ENCODE results near the gene MAG.

The MAG gene, protein sequence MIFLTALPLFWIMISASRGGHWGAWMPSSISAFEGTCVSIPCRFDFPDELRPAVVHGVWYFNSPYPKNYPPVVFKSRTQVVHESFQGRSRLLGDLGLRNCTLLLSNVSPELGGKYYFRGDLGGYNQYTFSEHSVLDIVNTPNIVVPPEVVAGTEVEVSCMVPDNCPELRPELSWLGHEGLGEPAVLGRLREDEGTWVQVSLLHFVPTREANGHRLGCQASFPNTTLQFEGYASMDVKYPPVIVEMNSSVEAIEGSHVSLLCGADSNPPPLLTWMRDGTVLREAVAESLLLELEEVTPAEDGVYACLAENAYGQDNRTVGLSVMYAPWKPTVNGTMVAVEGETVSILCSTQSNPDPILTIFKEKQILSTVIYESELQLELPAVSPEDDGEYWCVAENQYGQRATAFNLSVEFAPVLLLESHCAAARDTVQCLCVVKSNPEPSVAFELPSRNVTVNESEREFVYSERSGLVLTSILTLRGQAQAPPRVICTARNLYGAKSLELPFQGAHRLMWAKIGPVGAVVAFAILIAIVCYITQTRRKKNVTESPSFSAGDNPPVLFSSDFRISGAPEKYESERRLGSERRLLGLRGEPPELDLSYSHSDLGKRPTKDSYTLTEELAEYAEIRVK

GRCh38 chr19:35291916-35292315 lies at the start of gene MAG:
Gene MAG (plus strand): TSS chr19:35292161. CDS start chr19:35295409, 3,248 bp downstream.
- DNase-seq: no peak

- no peak for DNase-seq
Observed at GRCh38 chr19:35246466-35247092, 45.4 kb upstream of the MAG start.

GRCh38 chr19:35247526-35248309 lies 44.2 kb upstream of the MAG start:
- peak; percentile 31 for DNase-seq

GRCh38 chr19:35248310-35249145 lies 43.4 kb upstream of the MAG start, which contains the start of gene LSR:
Gene LSR (plus strand): TSS chr19:35249002. CDS start chr19:35249023, 21 bp downstream.
- peak; percentile 27 for DNase-seq

DNA sequence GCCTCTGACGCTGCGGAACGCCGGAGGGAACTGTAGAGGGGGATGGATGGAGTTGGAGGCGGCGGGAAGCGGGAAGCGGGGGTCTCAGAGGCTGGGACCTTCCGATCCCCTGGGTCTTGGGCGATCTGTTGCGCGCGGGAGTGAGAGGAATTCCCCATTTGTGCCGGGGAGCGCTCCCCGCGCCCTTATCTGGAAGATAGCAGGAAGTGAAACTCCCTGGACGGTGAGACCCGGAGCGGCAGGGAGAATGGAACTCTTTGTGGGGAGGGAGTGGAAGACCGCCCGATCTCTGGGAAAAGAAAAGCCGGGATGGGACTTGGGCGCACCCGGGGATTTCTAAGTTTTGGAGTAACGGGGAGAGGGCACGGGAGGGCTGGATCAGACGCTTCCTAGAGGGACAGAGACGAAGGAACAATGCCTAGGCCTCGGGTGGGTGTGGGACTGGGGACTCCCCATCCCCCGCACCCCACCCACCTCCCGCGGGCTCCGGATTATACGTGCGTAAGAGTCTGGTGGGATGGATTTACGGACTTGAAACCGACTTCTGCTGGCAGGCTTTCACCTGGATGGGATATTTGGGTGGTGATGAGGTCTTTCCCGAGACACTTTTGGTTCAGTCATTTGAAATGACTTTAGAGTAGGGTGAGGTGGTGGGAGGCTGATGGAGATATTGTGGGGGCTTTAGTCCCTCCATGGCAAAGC lies 42.7 kb upstream of the MAG start:
- no peak for DNase-seq

DNA sequence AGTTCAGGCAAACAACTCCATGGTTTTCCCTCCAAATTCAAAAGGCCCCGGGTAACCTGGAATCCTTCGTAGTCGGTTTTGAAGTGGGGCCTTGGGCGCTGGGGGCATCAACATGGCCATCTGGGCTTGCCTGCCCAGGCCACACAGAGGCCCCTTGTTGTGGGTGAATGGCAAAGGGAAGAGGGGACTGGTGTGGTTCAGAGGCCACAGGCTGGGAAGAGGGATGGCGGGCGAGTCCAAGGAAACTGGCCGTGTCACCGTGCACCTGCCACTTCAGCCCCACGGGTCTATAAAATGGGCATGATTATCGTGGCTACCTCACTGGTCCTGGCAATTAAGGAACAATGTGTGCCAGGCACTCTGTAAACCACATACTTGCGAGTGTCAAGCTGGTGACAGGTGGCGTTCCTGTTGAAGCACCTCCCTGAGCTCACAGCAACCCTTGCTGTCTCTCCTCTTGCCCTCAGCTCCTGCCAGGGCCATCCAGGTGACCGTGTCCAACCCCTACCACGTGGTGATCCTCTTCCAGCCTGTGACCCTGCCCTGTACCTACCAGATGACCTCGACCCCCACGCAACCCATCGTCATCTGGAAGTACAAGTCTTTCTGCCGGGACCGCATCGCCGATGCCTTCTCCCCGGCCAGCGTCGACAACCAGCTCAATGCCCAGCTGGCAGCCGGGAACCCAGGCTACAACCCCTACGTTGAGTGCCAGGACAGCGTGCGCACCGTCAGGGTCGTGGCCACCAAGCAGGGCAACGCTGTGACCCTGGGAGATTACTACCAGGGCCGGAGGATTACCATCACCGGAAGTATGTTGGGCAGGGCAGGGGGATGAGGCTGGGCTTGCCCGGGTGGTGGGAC lies 41.9 kb upstream of the MAG start:
- DNase-seq: no peak

DNA sequence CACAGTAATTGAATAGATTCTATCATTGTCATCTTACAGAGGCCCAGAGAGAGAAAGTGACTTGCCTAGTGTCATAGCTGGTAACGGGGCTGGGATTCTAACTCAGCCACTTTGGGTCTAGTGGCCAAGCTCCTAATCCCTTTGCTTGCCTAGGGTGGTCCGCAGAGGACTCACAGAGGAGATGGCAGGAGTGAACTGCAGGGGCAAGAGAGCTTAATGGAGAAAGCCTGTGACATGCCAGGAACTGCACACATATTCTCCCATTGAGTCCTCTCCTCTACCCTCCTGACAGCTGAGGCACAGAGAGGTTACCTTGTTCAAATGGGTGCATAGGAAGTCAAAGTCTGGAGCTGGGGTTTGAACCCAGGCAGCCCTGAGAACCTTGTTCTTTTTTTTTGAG lies 40.5 kb upstream of the MAG start:
- DNase-seq: no peak

- DNase-seq: no peak
Observed at GRCh38 chr19:35253316-35254286, 38.4 kb upstream of the MAG start.

- DNase-seq: no peak
Observed at GRCh38 chr19:35254341-35255297, 37.3 kb upstream of the MAG start.

- no peak for DNase-seq
Observed at GRCh38 chr19:35256566-35256965, 35.4 kb upstream of the MAG start.

DNA sequence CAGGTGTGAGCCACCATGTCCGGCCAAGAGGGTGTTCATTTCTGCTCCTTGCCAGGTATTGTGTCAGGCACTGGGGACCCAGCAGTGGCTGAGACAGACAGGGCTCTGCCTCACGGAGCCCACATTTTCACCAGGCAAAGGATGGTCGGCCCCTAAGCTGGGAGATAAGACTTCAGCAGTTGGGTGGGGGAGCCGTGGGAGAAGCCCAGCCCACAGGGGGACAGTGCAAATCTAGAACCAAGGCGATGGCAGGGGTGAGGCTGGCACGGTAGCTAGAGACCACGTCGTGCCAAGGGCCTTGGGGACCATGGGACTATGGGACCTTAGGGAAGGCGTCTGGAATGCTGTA lies 34.9 kb upstream of the MAG start:
- no peak for DNase-seq

DNA sequence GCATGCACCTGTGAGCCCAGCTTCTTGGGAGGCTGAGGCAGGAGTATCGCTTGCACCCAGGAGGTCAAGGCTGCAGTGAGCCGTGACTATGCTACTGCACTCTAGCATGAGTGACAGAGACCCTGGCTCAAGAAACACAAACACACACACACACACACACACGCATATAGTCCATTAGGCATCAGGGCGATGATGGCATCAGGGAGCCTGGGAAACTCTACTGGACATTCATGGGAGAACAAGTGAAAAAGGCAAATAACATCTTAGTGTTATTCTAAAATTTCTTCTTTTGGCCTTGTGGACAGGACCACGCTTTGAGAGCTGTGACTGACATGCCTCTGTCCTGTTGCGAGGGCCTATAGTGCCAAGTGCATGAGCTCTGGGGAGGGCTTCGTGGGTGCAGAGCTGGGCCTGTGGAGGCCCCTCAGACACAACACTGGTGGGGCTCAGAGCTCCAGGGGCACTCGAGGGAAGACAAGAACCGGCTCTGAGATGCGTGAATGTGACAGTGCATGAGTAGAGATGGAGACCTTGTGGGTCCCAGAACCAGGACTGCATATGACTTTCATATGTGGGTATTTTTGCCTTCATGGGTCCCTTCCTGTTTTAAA lies 31.2 kb upstream of the MAG start:
- DNase-seq: no peak

- DNase-seq: no peak
Observed at GRCh38 chr19:35261356-35262100, 30.4 kb upstream of the MAG start.

GRCh38 chr19:35262101-35262761 lies 29.7 kb upstream of the MAG start:
- no peak for DNase-seq

DNA sequence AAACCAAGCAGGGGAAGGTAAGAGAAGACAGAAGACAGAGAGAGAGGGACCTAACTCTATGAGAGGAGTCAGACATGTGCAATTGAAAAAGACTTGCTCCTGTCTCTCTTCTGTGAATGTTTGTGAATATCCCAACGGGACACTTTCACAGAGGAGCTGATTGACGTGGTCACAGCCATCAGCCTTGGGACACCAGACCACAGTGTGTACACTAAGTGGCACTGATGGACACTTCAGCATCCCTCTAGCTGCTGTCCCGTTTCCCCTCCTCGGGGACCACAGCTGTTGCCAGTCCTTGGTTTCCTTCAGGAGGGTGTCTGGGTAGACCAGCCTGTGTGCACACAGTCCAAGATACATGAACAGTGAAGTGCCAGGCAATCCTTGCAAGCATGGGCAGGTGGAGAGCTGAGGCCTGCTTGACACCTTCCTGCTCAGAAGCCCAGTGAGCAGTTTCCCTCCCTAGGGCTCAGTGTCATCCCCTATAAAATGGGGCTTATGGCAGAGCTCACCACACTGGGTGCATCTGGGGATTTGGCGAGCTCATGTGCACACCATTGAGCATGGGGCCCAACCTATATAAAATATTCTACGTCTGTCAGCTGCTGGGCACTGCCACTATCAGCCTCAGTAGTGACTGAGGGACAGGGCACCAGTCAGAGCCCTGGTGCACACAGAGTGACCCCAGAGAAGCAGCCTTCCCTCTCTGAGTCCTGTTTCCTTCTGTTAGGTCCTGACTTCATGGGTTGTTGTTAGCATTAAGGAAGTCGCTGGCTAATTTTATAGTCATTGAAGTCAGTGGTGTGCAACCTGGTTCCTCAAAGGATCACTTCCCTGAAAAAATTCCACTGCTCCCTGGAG lies 27.5 kb upstream of the MAG start:
- no peak for DNase-seq
